Astrocyte of the cerebellum (primary cell): Measurements from ENCODE around the gene CDC73.

Source experiments
- DNase-seq: peaks from one replicate; pipeline ENCODE4 v3.0.0-alpha.2; 2011; ENCODE audit warnings: low read depth
- H3K4me3 ChIP-seq: 2 replicates; pipeline ENCODE4 v1.5.1; 2011; ENCODE audit warnings: mild to moderate bottlenecking, low read depth, low read length, moderate library complexity
- CTCF ChIP-seq: IDR thresholded peaks from 2 replicates; pipeline ENCODE4 v1.5.1; 2012; ENCODE audit warnings: low read length, low read depth, moderate library complexity, mild to moderate bottlenecking; ENCODE audit errors: missing control alignments
- in situ Hi-C: cut with HindIII; loops from 2 replicates; pipeline ENCODE4 v1.10.0; 2017; ENCODE audit warnings: low sequenced_read_pairs

The CDC73 gene

GRCh38 chr1:193141804-193142203, 20.0 kb downstream of the CDC73 start:
- DNase-seq: no peak
- H3K4me3 ChIP-seq: no peak overlapping the region
- TF ChIP-seq CTCF: no peak
- in situ Hi-C loops: no loop called here

- no peak for TF ChIP-seq CTCF
- in situ Hi-C loops: no loop called here
- no peak for DNase-seq
- H3K4me3 ChIP-seq: no peak overlapping the region
These were observed 20.6 kb downstream of the CDC73 start for GRCh38 chr1:193142409-193142808.

- DNase-seq: peak; percentile 19
- in situ Hi-C loops: no loop called here
- TF ChIP-seq CTCF: no peak
- H3K4me3 ChIP-seq: no peak overlapping the region
These were observed 21.5 kb downstream of the CDC73 start for GRCh38 chr1:193143285-193143684.

- no peak for TF ChIP-seq CTCF
- in situ Hi-C loops: no loop called here
- H3K4me3 ChIP-seq: no peak overlapping the region
- no peak for DNase-seq
These were observed 22.6 kb downstream of the CDC73 start for GRCh38 chr1:193144361-193144938.

- H3K4me3 ChIP-seq: no peak overlapping the region
- in situ Hi-C loops: no loop called here
- TF ChIP-seq CTCF: no peak
- no peak for DNase-seq
These were observed 23.2 kb downstream of the CDC73 start for GRCh38 chr1:193144999-193145398.

GRCh38 chr1:193156117-193156821, 34.4 kb downstream of the CDC73 start:
- no peak overlapping the region for H3K4me3 ChIP-seq
- TF ChIP-seq CTCF: no peak
- in situ Hi-C loops: no loop called here
- no peak for DNase-seq

GRCh38 chr1:193156822-193157142, 35.0 kb downstream of the CDC73 start:
- DNase-seq: no peak
- TF ChIP-seq CTCF: no peak
- no peak overlapping the region for H3K4me3 ChIP-seq
- in situ Hi-C loops: no loop called here
